Type B pancreatic cell (in vitro differentiated cells): ENCODE results near the gene DPPA3. TPM values are rescaled to one million over a fixed set of nuclear protein-coding genes. Genes with fewer than 3 reads are reported as not detected.

Experiments used
- DNase-seq: peaks from one replicate; pipeline ENCODE4 v3.0.0; 2021; ENCODE audit warnings: mixed read lengths; ENCODE audit not compliant: unreplicated experiment; ENCODE audit errors: extremely low spot score
- H3K27ac Mint-ChIP-seq: 2 replicates; pipeline ENCODE4 v1.8.0; 2021; ENCODE audit warnings: mild to moderate bottlenecking, mixed read lengths
- H3K27me3 Mint-ChIP-seq: 2 replicates; pipeline ENCODE4 v1.8.0; 2021; ENCODE audit warnings: mixed read lengths
- H3K36me3 Mint-ChIP-seq: 2 replicates; pipeline ENCODE4 v1.8.0; 2021; ENCODE audit warnings: mixed read lengths
- H3K4me1 Mint-ChIP-seq: one replicate; pipeline ENCODE4 v1.8.0; 2021; ENCODE audit warnings: mixed read lengths; ENCODE audit not compliant: unreplicated experiment
- H3K4me3 Mint-ChIP-seq: 2 replicates; pipeline ENCODE4 v1.8.0; 2021; ENCODE audit warnings: mild to moderate bottlenecking, mixed read lengths
- H3K9me3 Mint-ChIP-seq: 2 replicates; pipeline ENCODE4 v1.8.0; 2021; ENCODE audit warnings: mixed read lengths
- CTCF ChIP-seq: fragments of 200-600 bp; sonication (generic); conservative IDR thresholded peaks from 2 replicates; pipeline ENCODE4 v1.5.0; 2021; ENCODE audit warnings: antibody characterized with exemption, mild to moderate bottlenecking
- total RNA-seq: library from RNA; stranded (reverse); gene quantifications from 2 replicates; pipeline ENCODE4 v1.2.1, GENCODE V29; 2021; ENCODE audit warnings: low replicate concordance

The DPPA3 gene
- total RNA-seq, 1 donor from 2014 or later, result not detected

DNA sequence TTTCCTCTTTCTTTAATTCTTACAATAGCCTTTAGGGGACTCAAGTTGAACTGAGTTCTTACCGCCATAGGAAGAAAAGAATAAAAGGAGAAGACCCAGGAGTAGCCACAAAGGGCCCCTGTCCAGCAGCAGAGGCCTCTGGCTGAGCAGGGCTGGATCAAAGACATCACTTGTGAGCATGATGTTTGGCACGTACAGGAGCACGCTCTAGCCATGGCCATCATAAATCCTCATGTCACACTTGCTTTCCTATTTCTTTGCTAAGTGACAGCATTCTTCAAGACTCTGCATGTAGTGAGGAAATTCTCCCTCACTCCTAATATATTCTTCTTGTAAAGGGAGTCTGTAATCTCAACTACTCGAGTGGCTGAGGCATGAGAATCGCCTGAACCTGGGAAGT is 20.3 kb downstream of the DPPA3 start:
- H3K4me1 Mint-ChIP-seq, result no peaks in the 10 kb centered on the region
- no peaks in the 10 kb centered on the region for H3K9me3 Mint-ChIP-seq
- DNase-seq, result no peak
- no peak for TF ChIP-seq CTCF
- H3K27me3 Mint-ChIP-seq, result peaks cover 10% of the 10 kb centered on the region
- no peaks in the 10 kb centered on the region for H3K36me3 Mint-ChIP-seq
- H3K4me3 Mint-ChIP-seq, result no peak overlapping the region
- H3K27ac Mint-ChIP-seq, result no peak overlapping the region

DNA sequence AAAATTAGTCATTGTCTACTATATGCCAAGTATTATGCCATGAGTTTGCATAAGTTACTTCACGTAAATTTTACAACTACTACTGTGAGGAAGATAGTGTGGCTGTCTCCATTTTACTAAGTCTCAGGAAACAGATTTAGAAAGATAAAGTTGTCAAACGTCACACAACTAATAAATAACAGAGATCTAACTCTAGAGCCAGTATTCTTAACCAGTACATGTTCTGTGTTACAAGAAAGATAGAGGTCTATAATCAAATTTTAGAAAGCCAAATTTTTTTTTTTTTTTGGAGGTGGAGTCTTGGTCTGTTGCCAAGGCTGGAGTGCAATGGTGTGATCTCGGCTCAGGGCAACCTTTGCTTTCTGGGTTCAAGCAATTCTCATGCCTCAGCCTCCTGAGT is 21.8 kb downstream of the DPPA3 start:
- H3K36me3 Mint-ChIP-seq, result no peaks in the 10 kb centered on the region
- no peak for TF ChIP-seq CTCF
- H3K9me3 Mint-ChIP-seq, result no peaks in the 10 kb centered on the region
- H3K27ac Mint-ChIP-seq, result no peak overlapping the region
- no peak for DNase-seq
- H3K4me1 Mint-ChIP-seq, result no peaks in the 10 kb centered on the region
- H3K4me3 Mint-ChIP-seq, result no peak overlapping the region
- peaks cover 10% of the 10 kb centered on the region for H3K27me3 Mint-ChIP-seq

- H3K27ac Mint-ChIP-seq, result no peak within 1 kb of the TSS
- H3K4me3 Mint-ChIP-seq, result no peak within 1 kb of the TSS
- H3K27me3 Mint-ChIP-seq, result no peaks in the 10 kb centered on the region
- no peak for DNase-seq
- no peak for TF ChIP-seq CTCF
- H3K36me3 Mint-ChIP-seq, result peaks cover 4% of the 10 kb centered on the region
- H3K9me3 Mint-ChIP-seq, result peaks cover 12% of the 10 kb centered on the region
- H3K4me1 Mint-ChIP-seq, result no peaks in the 10 kb centered on the region
Observed at GRCh38 chr12:7747246-7747645, 36.0 kb downstream of the DPPA3 start, which contains the start of gene CLEC4C. TSS of gene CLEC4C (minus strand) at chr12:7747375. CDS start at chr12:7747348, 27 bp downstream.

GRCh38 chr12:7748852-7749251 is 37.6 kb downstream of the DPPA3 start:
- Mint-ChIP-seq H3K36me3 (peaks cover 4% of the 10 kb centered on the region), H3K9me3 (peaks cover 8% of the 10 kb centered on the region), H3K4me1 (no peaks in the 10 kb centered on the region), H3K27me3 (no peaks in the 10 kb centered on the region), H3K27ac (no peak overlapping the region), H3K4me3 (no peak overlapping the region)
- no peak for TF ChIP-seq CTCF
- DNase-seq, result no peak

- Mint-ChIP-seq H3K27me3 (no peaks in the 10 kb centered on the region), H3K4me1 (no peaks in the 10 kb centered on the region), H3K4me3 (no peak overlapping the region), H3K9me3 (peaks cover 5% of the 10 kb centered on the region), H3K36me3 (peaks cover 4% of the 10 kb centered on the region), H3K27ac (no peak overlapping the region)
- TF ChIP-seq CTCF, result no peak
- DNase-seq, result no peak
Observed at GRCh38 chr12:7749442-7749841, 38.2 kb downstream of the DPPA3 start.

DNA sequence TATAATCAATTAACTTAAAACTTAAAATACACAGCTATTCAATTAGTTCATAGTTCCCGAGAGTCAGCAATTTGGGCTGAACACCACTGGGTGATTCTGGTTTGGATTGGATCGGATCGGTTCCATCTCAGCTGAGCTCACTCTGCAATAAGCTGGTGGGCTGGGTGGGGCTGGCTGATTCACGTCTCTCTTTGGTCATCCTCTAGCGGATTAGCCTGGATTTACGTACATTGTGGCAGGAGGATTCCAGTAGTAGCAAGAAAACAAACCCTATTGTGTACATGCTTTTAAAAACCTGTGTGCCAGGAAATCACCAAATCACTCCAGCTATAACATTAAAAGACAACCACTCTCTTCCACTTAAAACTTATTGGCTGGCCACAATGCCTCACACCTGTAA is 39.1 kb downstream of the DPPA3 start:
- DNase-seq, result no peak
- Mint-ChIP-seq H3K4me3 (no peak overlapping the region), H3K9me3 (peaks cover 5% of the 10 kb centered on the region), H3K27ac (no peak overlapping the region), H3K27me3 (no peaks in the 10 kb centered on the region), H3K4me1 (no peaks in the 10 kb centered on the region), H3K36me3 (peaks cover 4% of the 10 kb centered on the region)
- TF ChIP-seq CTCF, result no peak
